Erythroblast (primary cell): Measurements from ENCODE around the gene DCBLD1.

Experiments used
- GATA1 ChIP-seq: IDR thresholded peaks from 2 replicates; pipeline ENCODE4 v1.6.1; 2011; ENCODE audit warnings: low read depth, mild to moderate bottlenecking, control low read depth, low read length, moderate library complexity
- POLR2A ChIP-seq: IDR thresholded peaks from 2 replicates; pipeline ENCODE4 v1.6.1; 2011; ENCODE audit warnings: mild to moderate bottlenecking, low read length

- TF ChIP-seq POLR2A (no peak), GATA1 (no peak)
Measured at GRCh38 chr6:117559299-117559698, 76.8 kb downstream of the DCBLD1 start.
